HEK293T (cell line): ENCODE data around the gene SYMPK.

Experiments
- CTBP1 ChIP-seq: fragments of 450-650 bp; IDR thresholded peaks from 2 replicates; pipeline ENCODE4 v1.6.1; 2016; ENCODE audit warnings: borderline replicate concordance
- FOXK2 ChIP-seq: fragments of 450-650 bp; IDR thresholded peaks from 2 replicates; pipeline ENCODE4 v1.6.1; 2016; ENCODE audit warnings: mild to moderate bottlenecking
- FOXM1 ChIP-seq: fragments of 450-650 bp; IDR thresholded peaks from 2 replicates; pipeline ENCODE4 v1.6.1; 2017; ENCODE audit warnings: mild to moderate bottlenecking, borderline replicate concordance
- HDGF ChIP-seq: fragments of 450-650 bp; IDR thresholded peaks from 2 replicates; pipeline ENCODE4 v1.6.1; 2017; ENCODE audit warnings: antibody characterized with exemption, borderline replicate concordance
- NFRKB ChIP-seq: fragments of 450-650 bp; IDR thresholded peaks from 2 replicates; pipeline ENCODE4 v1.6.1; 2016; ENCODE audit warnings: mild to moderate bottlenecking, moderate library complexity
- PKNOX1 ChIP-seq: fragments of 450-650 bp; IDR thresholded peaks from 2 replicates; pipeline ENCODE4 v1.6.1; 2016
- SP1 ChIP-seq: fragments of 450-650 bp; IDR thresholded peaks from 2 replicates; pipeline ENCODE4 v1.6.1; 2017
- SUZ12 ChIP-seq: fragments of 450-650 bp; IDR thresholded peaks from 2 replicates; pipeline ENCODE4 v1.6.1; 2016; ENCODE audit warnings: mild to moderate bottlenecking
- TARDBP ChIP-seq: fragments of 450-650 bp; IDR thresholded peaks from 2 replicates; pipeline ENCODE4 v1.6.1; 2016

- no peak for TF ChIP-seq SUZ12
- TF ChIP-seq NFRKB = no peak
- no peak for TF ChIP-seq HDGF
- TF ChIP-seq FOXK2 = no peak
- TF ChIP-seq FOXM1 = no peak
- TF ChIP-seq CTBP1 = no peak
- no peak for TF ChIP-seq SP1
- no peak for TF ChIP-seq PKNOX1
- TF ChIP-seq TARDBP = no peak
Observed at GRCh38 chr19:45777395-45777961, 85.5 kb downstream of the SYMPK start.
